Testis (tissue), 3 donors: ENCODE measurements around the gene RPL22. TPM values are rescaled to one million over a fixed set of nuclear protein-coding genes. Genes with fewer than 3 reads are reported as not detected.

Source experiments
- DNase-seq: peaks from one replicate; pipeline ENCODE4 v3.0.0-alpha.2; 2019
- H3K27ac ChIP-seq, 2 donors: fragments of 200-600 bp; sonication (generic); one replicate each; pipeline ENCODE4 v1.5.1; 2019
- H3K27me3 ChIP-seq: fragments of 200-600 bp; sonication (generic); one replicate; pipeline ENCODE4 v1.5.1; 2019
- H3K36me3 ChIP-seq: fragments of 200-600 bp; sonication (generic); one replicate; pipeline ENCODE4 v1.5.1; 2017; ENCODE audit warnings: low read depth; ENCODE audit errors: missing control alignments
- H3K4me1 ChIP-seq: fragments of 200-600 bp; sonication (generic); one replicate; pipeline ENCODE4 v1.5.1; 2019
- H3K4me3 ChIP-seq, 2 donors: fragments of 200-600 bp; sonication (generic); one replicate each; pipeline ENCODE4 v1.5.1; 2017 to 2019
- H3K9me3 ChIP-seq: fragments of 200-600 bp; sonication (generic); one replicate; pipeline ENCODE4 v1.5.1; 2017
- CTCF ChIP-seq, 3 experiments: fragments of 450-650 bp in 2 of 3; fragments of 200-600 bp in 1 of 3; sonication (generic) in 1 of 3; IDR thresholded peaks; one replicate each; pipeline ENCODE4 v1.5.1; 2016 to 2019; ENCODE audit warnings: antibody characterized with exemption in 3 of 3, mild to moderate bottlenecking in 2 of 3, moderate library complexity in 1 of 3
- POLR2A ChIP-seq: fragments of 450-650 bp; IDR thresholded peaks from one replicate; pipeline ENCODE4 v1.6.1; 2017; ENCODE audit warnings: antibody characterized with exemption, mild to moderate bottlenecking, moderate library complexity
- WGBS, 2 donors: methylation state at CpG; one replicate each; pipeline ENCODE4 v1.1.5; 2018; 5-methylcytosine and 5-hydroxymethylcytosine counted together
- intact Hi-C: fragments of 100-400 bp; cut with DNase I; formaldehyde crosslinking; loops from one replicate; pipeline ENCODE4 v1.15.1; 2023; ENCODE audit warnings: low total_unique reads
- polyA plus RNA-seq: library from polyadenylated mRNA; stranded (reverse); fragments of 350-450 nt; fragmentation: Illumina TruSeq; extraction: RNeasy Lipid Tissue Mini Kit (QIAGEN cat#74804); gene quantifications from one replicate; pipeline ENCODE4 v1.2.3, GENCODE V29; 2014; ENCODE audit warnings: low read depth, low replicate concordance; ENCODE audit not compliant: insufficient read depth
- total RNA-seq, 2 donors: library from RNA; depleted of rRNA; stranded (reverse); fragments of >200 nt; gene quantifications; one replicate each; pipeline ENCODE4 v1.2.3, GENCODE V29; 2016

RPL22 gene
- total and polyA plus RNA-seq, 3 donors from 2014 or later: 95.1 to 319 (median 99.9) TPM

DNA sequence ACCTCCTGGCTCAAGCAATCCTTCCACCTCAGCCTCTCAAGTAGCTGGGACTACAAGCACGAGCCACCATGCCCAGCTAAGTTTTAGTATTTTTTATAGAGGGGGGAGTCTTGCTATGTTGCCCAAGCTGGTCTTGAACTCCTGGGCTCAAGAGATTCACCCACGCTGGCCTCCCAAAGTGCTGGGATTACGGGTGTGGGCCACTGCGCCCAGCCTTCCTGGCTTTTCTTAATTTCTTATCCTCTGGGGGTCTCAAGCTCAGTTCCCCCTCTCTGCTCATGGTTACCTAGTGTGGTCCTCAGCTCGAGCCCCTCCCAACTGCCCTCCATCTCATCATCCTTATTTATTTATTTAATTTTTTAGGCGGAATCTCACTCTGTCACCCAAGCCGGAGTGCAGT, 2.9 kb upstream of the RPL22 start:
- no peaks in the 10 kb centered on the region for H3K9me3 ChIP-seq
- no peak for DNase-seq
- WGBS, 2 donors: 90 to 94% methylated on average over 7 of the region's 7 CpGs
- H3K4me3 ChIP-seq: no peak overlapping the region
- peaks cover 20% of the 10 kb centered on the region for H3K4me1 ChIP-seq
- TF ChIP-seq POLR2A (no peak), CTCF (IDR thresholded peaks at IDR 0.05) (no peak)
- intact Hi-C loops: no loop called here
- H3K27me3 ChIP-seq: no peaks in the 10 kb centered on the region
- H3K36me3 ChIP-seq: no peaks in the 10 kb centered on the region
- H3K27ac ChIP-seq: no peak overlapping the region

- intact Hi-C loops: no loop called here
- Histone ChIP-seq H3K4me1 (peaks cover 14% of the 10 kb centered on the region), H3K27me3 (no peaks in the 10 kb centered on the region), H3K27ac (peak overlapping the region; percentile 48 to 84), H3K9me3 (no peaks in the 10 kb centered on the region), H3K36me3 (no peaks in the 10 kb centered on the region), H3K4me3 (peak overlapping the region; percentile 92 to 99)
- no peak for TF ChIP-seq POLR2A
- no peak for TF ChIP-seq CTCF (IDR thresholded peaks at IDR 0.05)
- no peak for DNase-seq
- WGBS, 2 donors: 36 to 44% methylated on average over 10 of the region's 10 CpGs
These were observed 904 bp upstream of the RPL22 start for GRCh38 chr1:6200188-6200809.

GRCh38 chr1:6198646-6199297, 623 bp downstream of the RPL22 start:
- no peaks in the 10 kb centered on the region for H3K9me3 ChIP-seq
- H3K27ac ChIP-seq: peak overlapping the region; percentile 43 to 86
- peaks cover 14% of the 10 kb centered on the region for H3K4me1 ChIP-seq
- no peaks in the 10 kb centered on the region for H3K27me3 ChIP-seq
- 0 to 1% methylated on average over 22 to 31 of the region's 31 CpGs for WGBS, 2 donors
- DNase-seq: no peak
- peak overlapping the region; percentile 92 to 99 for H3K4me3 ChIP-seq
- no peaks in the 10 kb centered on the region for H3K36me3 ChIP-seq
- TF ChIP-seq CTCF (IDR thresholded peaks at IDR 0.05): no peak
- no peak for TF ChIP-seq POLR2A
- intact Hi-C loops: no loop called here

DNA sequence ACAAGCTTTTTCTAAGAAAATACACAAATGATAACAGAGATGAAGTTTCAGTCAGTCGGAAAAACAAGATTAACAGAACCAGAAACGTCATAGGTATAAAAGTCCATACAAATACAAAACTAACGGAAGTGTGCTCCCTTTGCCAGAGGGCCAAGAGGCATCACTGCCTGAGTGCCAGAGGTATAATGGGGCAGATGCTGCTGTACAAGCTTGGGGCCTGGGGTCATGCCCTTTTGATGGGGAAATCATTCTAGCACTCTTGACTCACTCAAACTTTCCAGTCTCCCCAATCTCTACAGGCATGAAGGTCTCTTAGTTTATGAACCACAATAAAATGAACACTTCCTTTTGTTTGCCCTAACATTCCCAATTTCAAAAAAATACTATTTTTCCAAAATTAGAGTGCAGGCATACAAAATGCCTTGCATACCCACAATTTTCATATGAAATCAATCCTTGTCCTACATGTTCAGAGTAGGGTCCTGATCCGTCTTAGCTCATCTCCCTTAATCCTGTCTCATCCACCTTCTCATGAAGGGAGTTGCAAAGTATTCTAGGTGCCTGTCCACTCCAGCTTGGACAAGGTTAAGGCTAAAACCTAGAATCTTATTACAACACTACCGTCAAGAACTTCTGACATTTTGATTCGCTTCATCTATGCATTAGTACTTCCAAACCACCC, 1.5 kb downstream of the RPL22 start:
- 45 to 48% methylated on average over 6 of the region's 6 CpGs for WGBS, 2 donors
- TF ChIP-seq CTCF (IDR thresholded peaks at IDR 0.05): no peak
- TF ChIP-seq POLR2A: no peak
- intact Hi-C loops: no loop called here
- Histone ChIP-seq H3K36me3 (no peaks in the 10 kb centered on the region), H3K27me3 (no peaks in the 10 kb centered on the region), H3K9me3 (no peaks in the 10 kb centered on the region), H3K27ac (no peak overlapping the region), H3K4me3 (peak overlapping the region in 1 of 2 donors; percentile 92), H3K4me1 (peaks cover 14% of the 10 kb centered on the region)
- no peak for DNase-seq
